ENCODE results near the gene ANK2. TPM values are rescaled to one million over a fixed set of nuclear protein-coding genes. Genes with fewer than 3 reads are reported as not detected.

The ANK2 gene
- total and polyA plus RNA-seq, 4 donors = 0.32 to 2.2 (median 1.0) TPM

DNA sequence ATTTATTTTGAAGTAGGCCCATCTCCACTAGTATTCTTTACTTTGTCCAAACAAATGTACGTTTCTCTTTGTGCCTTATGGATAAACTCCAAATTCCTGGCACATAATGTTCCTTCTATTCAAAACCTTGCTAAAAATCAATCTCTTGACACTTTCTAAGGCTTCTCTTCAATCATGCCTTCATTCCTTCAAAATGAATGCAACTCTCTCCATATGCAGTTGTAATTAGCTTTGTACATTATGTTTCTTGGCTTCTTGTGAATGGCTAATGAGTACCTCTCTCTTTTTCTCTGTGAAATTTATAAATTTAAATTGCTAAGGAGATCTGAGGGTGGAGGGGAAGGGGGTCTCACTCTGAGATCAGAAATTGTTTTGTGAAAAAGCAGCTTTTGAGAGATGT is 24.0 kb upstream of the ANK2 start:
- Histone ChIP-seq H3K36me3 (ENCODE audit: control insufficient read depth in 4 of 4, insufficient read depth in 3 of 4, low read depth in 1 of 4, low read length in 3 of 4) (no peaks in the 10 kb centered on the region), H3K27ac (ENCODE audit: low read depth in 1 of 2, low read length in 2 of 2) (no peak overlapping the region), H3K9me3 (ENCODE audit: control insufficient read depth in 4 of 4, low read length in 3 of 4) (no peaks in the 10 kb centered on the region), H3K27me3 (ENCODE audit: control insufficient read depth in 4 of 4, insufficient read depth in 4 of 4, low read length in 3 of 4) (no peaks in the 10 kb centered on the region), H3K4me1 (ENCODE audit: control insufficient read depth in 4 of 4, insufficient read depth in 4 of 4, low read length in 3 of 4) (peaks cover 0 to 7% (median 3%) of the 10 kb centered on the region in 4 donors), H3K4me3 (ENCODE audit: low read depth in 1 of 3, low read length in 3 of 3) (no peak overlapping the region), H3K9ac (ENCODE audit: low read depth in 1 of 2, low read length in 2 of 2) (no peak overlapping the region)
- TF ChIP-seq NR2F2 (IDR thresholded peaks at IDR 0.05) (no peak), YY1 (IDR thresholded peaks at IDR 0.05) (no peak), HNF4A (conservative IDR thresholded peaks at IDR 0.05) (no peak), RXRA (IDR thresholded peaks at IDR 0.05) (no peak), HNF4G (IDR thresholded peaks at IDR 0.05) (no peak), FOXA2 (IDR thresholded peaks at IDR 0.05) (no peak), JUND (IDR thresholded peaks at IDR 0.05) (no peak), EGR1 (IDR thresholded peaks at IDR 0.05; ENCODE audit: low read depth in 2 of 2) (no peak), GABPA (IDR thresholded peaks at IDR 0.05 in 1 of 2, conservative IDR thresholded peaks at IDR 0.05 in 1 of 2) (no peak), ZBTB33 (IDR thresholded peaks at IDR 0.05) (no peak), TAF1 (conservative IDR thresholded peaks at IDR 0.05) (no peak), FOXA1 (IDR thresholded peaks at IDR 0.05) (no peak), RAD21 (IDR thresholded peaks at IDR 0.05) (no peak)
- TF ChIP-seq, protein P1, sequence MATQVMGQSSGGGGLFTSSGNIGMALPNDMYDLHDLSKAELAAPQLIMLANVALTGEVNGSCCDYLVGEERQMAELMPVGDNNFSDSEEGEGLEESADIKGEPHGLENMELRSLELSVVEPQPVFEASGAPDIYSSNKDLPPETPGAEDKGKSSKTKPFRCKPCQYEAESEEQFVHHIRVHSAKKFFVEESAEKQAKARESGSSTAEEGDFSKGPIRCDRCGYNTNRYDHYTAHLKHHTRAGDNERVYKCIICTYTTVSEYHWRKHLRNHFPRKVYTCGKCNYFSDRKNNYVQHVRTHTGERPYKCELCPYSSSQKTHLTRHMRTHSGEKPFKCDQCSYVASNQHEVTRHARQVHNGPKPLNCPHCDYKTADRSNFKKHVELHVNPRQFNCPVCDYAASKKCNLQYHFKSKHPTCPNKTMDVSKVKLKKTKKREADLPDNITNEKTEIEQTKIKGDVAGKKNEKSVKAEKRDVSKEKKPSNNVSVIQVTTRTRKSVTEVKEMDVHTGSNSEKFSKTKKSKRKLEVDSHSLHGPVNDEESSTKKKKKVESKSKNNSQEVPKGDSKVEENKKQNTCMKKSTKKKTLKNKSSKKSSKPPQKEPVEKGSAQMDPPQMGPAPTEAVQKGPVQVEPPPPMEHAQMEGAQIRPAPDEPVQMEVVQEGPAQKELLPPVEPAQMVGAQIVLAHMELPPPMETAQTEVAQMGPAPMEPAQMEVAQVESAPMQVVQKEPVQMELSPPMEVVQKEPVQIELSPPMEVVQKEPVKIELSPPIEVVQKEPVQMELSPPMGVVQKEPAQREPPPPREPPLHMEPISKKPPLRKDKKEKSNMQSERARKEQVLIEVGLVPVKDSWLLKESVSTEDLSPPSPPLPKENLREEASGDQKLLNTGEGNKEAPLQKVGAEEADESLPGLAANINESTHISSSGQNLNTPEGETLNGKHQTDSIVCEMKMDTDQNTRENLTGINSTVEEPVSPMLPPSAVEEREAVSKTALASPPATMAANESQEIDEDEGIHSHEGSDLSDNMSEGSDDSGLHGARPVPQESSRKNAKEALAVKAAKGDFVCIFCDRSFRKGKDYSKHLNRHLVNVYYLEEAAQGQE (IDR thresholded peaks at IDR 0.05) = no peak
- TF ChIP-seq, protein P2, sequence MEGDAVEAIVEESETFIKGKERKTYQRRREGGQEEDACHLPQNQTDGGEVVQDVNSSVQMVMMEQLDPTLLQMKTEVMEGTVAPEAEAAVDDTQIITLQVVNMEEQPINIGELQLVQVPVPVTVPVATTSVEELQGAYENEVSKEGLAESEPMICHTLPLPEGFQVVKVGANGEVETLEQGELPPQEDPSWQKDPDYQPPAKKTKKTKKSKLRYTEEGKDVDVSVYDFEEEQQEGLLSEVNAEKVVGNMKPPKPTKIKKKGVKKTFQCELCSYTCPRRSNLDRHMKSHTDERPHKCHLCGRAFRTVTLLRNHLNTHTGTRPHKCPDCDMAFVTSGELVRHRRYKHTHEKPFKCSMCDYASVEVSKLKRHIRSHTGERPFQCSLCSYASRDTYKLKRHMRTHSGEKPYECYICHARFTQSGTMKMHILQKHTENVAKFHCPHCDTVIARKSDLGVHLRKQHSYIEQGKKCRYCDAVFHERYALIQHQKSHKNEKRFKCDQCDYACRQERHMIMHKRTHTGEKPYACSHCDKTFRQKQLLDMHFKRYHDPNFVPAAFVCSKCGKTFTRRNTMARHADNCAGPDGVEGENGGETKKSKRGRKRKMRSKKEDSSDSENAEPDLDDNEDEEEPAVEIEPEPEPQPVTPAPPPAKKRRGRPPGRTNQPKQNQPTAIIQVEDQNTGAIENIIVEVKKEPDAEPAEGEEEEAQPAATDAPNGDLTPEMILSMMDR (IDR thresholded peaks at IDR 0.05; ENCODE audit: low read depth, low read length, missing input control) = no peak
- TF ChIP-seq, protein P3, sequence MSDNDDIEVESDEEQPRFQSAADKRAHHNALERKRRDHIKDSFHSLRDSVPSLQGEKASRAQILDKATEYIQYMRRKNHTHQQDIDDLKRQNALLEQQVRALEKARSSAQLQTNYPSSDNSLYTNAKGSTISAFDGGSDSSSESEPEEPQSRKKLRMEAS (IDR thresholded peaks at IDR 0.05) = no peak
- WGBS = 77% methylated on average over 1 of the region's 1 CpG
- DNase-seq (ENCODE audit: low spot score) = no peak

- no peak overlapping the region for H3K9ac ChIP-seq (ENCODE audit: low read depth in 1 of 2, low read length in 2 of 2)
- H3K4me3 ChIP-seq (ENCODE audit: low read depth in 1 of 3, low read length in 3 of 3) = no peak overlapping the region
- no peak for DNase-seq (ENCODE audit: low spot score)
- no peaks in the 10 kb centered on the region for H3K36me3 ChIP-seq (ENCODE audit: control insufficient read depth in 4 of 4, insufficient read depth in 3 of 4, low read depth in 1 of 4, low read length in 3 of 4)
- peaks cover 0 to 7% (median 3%) of the 10 kb centered on the region in 4 donors for H3K4me1 ChIP-seq (ENCODE audit: control insufficient read depth in 4 of 4, insufficient read depth in 4 of 4, low read length in 3 of 4)
- H3K9me3 ChIP-seq (ENCODE audit: control insufficient read depth in 4 of 4, low read length in 3 of 4) = no peaks in the 10 kb centered on the region
- WGBS = 83% methylated on average over 2 of the region's 2 CpGs
- no peaks in the 10 kb centered on the region for H3K27me3 ChIP-seq (ENCODE audit: control insufficient read depth in 4 of 4, insufficient read depth in 4 of 4, low read length in 3 of 4)
- TF ChIP-seq HNF4A (conservative IDR thresholded peaks at IDR 0.05) (no peak), JUND (IDR thresholded peaks at IDR 0.05) (no peak), HNF4G (IDR thresholded peaks at IDR 0.05) (no peak), FOXA1 (IDR thresholded peaks at IDR 0.05) (no peak), SP1 (IDR thresholded peaks at IDR 0.05) (no peak), NR2F2 (IDR thresholded peaks at IDR 0.05) (no peak)
- TF ChIP-seq, protein P2 (IDR thresholded peaks at IDR 0.05; ENCODE audit: low read depth, low read length, missing input control) = no peak
- TF ChIP-seq, protein P4, sequence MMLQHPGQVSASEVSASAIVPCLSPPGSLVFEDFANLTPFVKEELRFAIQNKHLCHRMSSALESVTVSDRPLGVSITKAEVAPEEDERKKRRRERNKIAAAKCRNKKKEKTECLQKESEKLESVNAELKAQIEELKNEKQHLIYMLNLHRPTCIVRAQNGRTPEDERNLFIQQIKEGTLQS (IDR thresholded peaks at IDR 0.05) = no peak
- H3K27ac ChIP-seq (ENCODE audit: low read depth in 1 of 2, low read length in 2 of 2) = no peak overlapping the region
These were observed 22.9 kb upstream of the ANK2 start for GRCh38 chr4:113026556-113026955.

Data from liver (tissue), 9 donors.